HG02678 (cell line): ENCODE measurements around the gene CYP21A2.

Source experiments
- ATAC-seq: cut with Tn5 transposase; IDR thresholded peaks from one replicate; pipeline ENCODE4 v1.9.1; 2021; ENCODE audit warnings: mild to moderate bottlenecking, moderate library complexity; ENCODE audit not compliant: unreplicated experiment

The CYP21A2 gene

DNA sequence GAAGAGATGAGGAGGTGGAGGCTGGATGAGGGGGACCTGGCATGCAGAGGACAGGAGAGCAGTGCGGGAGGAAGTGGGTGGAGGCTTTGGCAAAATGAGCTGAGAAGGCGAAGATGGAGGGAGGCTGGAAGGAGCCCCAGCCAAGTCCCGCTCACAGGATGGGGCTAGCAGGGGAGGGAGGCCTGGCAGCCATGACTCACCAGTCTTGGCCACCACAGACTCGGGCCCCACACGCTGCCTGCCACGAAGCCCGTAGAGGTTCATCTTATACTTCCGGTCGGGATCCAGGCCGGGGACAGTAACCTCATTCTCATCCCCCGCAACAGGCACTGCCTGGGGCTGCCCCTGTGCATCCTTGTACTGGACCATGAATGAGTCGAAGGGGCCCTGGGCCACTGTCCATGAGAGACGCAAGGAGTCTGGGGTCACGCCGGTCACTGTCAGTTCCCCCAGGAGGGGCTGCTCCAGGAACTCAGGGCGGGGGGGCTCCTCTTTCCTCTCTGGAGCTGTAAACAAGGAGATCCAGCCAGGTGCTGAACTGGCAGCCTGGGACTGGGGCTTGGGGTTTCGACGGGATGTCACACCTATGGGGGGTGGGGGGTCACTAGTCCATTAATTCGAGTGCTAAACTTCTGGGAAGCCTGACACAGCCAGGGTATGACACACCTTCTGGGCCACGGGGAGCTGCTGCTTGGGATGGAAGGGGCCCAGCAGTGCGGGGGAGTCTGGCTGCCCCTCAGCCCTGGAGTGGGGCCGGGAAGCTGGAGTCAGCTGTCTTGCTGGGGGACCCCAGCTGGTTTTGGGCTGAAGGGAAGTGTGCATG is 43.2 kb downstream of the CYP21A2 start:
- ATAC-seq, result no peak

DNA sequence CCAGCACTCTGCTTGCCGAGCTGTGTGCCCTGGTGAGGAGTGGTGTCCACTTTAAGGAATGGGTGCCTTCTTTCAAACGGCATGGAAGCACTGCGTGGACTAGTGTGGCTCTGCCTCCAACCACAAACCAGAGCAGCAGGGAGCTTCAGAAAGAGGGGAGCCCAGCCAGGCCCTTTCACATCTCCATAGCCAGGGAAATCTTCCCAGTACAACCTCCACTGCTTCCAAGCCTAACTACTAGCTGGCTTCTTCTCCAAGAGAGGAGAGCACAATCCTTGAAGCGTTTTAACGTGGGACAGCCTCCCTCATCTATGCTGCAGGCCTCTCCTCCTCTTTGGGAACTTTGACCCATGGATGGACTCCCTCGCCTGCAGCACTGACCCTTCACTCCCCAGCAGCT is 44.3 kb downstream of the CYP21A2 start:
- no peak for ATAC-seq

DNA sequence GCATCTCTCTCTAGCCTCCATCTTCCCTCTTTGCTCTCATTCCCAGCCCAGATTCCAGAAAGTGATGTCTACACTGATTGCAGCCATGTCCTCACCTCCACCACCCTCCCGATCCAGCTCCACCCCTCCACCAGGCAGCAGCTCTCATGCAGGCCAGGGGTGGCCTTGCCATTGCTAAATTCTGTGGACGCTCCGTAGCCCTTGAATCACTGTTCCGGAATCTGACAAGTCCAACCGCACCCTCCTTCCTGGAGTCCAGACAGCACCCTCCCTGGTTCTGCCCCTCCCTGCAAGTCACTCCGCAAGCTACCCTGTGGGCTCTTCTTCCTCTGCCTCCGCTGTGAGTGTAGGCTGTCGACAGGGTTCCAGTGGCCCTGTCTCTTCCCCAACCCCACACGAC is 44.7 kb downstream of the CYP21A2 start:
- ATAC-seq, result no peak

DNA sequence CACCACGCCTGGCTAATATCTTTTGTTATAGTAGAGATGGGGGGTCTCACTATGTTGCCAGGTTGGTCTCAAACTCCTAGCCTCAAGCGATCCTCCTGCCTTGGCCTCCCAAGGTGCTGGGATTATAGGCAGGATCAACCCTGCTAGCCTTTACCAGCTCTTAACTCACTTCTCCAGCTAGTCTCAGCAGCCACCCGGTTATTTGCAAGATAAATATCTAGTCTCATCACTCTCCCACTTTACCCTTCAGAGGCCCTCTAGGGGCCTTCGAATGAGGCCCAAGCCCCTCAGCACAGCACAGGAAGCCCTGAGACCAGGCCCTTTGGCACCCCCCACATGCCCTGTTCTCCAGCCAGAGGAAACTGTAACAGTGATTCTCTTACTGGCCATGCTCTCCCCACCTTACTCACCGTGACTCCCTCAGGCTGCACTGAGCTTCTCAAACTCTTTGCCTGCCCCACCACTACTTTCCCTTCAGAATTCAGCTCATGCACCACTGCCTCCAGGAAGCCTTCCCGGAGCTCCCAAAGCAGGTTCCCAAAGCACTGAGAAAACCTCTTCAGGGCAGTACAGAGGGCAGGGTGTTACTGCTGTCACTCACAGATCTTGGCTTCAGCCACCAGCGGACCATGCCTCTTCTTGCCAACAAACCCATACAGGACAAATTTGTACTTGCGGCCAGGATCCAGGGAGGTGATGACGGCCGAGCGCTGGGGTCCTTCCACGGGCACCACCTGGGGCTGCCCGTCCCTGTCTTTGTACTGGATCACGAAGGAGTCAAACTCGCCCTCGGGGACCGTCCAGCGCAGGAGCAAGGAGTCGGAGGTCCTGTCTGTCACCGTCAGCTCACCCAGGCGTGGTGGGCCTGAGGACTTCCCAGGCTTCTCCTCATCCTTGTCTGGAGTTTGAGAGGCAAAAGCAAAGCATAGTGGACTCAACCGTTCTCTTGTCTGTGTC is 45.9 kb downstream of the CYP21A2 start:
- ATAC-seq, result no peak

DNA sequence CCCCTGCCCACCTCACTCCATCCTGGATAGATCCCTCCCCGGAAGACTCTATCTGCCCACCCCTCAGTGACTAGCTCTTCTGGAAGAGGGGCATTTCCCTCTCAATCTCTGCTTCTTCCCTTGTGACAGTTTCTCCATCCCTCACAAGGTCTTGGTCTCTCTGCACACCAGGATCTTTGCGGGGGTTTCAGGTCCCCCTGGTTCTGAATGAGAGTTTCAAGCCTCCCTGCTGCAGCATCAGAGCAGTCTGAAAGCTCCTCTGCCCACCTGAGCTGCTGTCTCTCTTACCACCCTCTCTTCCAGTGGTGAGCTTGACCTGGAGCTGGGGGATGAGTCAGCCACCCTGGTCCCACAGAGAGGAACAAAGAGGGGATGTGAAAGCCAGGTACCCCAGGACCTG is 46.6 kb downstream of the CYP21A2 start:
- ATAC-seq, result no peak

DNA sequence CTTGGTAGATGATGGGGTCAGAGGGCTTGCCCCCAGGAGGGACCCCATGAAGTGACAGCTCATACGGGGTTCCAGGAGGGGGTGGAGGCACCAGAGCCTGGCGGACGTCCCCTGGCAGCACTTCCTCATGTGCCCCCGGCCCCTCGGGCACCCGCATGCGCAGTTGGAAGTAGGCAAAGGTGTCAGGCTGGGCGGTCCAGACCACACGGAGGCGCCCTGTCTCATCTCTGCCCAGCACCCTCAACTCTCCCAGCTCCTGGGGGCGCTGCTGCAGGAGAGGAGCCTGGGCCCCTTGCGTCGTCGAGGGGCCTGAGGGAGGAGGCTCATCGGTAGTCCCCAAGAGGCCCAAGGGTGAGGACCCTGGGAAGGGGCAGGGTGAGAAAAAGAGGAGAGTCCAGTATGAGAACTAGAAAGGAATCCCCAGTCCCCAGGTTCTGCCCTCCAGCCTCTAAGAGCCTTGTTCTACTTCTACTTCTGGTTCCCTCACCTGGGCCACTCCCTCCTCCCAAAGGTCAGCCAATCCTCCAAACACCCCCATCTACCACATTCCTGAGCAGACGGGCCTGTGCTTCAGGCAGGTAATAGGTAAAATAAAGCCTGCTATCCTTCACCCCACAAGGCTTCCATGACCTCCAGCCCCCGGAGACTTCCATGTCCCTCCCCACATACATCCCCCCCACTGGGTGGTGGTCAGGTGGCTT is 47.7 kb downstream of the CYP21A2 start:
- no peak for ATAC-seq

DNA sequence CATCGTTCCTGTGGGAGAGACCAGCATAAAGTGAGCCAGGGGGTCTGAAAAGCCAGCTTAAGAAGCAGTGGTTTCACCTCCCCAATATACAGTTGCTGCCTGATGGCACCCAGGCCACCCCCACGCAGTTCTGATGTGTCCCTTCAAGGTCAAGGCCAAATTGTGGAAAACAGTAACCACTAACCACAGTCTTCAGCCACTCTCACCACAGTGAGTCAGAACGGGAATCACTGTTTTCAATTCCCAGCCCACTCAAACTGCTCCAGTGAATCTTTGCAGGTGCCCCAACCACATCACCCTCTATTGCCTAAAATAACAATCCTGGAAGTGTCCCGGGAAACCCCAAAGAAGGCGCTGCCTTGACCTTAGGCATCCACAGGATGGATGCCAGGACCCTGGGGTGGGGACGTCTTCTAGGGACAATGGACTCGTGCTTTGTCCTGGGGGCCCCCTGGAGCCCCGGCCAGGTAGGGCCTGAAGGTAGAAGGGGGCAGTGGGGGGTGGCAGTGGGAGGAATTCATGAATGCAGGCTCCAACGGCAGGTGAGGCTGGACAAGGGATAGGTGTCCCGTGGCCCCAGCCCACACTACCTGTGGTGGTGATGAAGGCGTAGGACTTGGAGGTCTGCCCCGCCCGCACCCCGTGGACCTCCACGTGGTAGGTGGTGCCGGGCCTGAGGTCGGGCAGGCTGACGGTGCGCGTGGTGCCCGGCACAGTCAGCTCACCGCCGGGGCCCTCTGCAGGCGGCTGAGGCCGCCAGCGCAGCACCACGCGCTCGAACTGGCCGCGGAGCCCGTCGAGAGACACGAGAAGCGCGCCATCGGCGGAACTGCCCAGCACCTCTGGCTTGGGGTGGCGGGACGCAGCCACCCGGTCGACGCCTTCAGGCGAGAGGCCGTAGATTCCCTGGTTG is 48.7 kb downstream of the CYP21A2 start:
- ATAC-seq, result no peak

DNA sequence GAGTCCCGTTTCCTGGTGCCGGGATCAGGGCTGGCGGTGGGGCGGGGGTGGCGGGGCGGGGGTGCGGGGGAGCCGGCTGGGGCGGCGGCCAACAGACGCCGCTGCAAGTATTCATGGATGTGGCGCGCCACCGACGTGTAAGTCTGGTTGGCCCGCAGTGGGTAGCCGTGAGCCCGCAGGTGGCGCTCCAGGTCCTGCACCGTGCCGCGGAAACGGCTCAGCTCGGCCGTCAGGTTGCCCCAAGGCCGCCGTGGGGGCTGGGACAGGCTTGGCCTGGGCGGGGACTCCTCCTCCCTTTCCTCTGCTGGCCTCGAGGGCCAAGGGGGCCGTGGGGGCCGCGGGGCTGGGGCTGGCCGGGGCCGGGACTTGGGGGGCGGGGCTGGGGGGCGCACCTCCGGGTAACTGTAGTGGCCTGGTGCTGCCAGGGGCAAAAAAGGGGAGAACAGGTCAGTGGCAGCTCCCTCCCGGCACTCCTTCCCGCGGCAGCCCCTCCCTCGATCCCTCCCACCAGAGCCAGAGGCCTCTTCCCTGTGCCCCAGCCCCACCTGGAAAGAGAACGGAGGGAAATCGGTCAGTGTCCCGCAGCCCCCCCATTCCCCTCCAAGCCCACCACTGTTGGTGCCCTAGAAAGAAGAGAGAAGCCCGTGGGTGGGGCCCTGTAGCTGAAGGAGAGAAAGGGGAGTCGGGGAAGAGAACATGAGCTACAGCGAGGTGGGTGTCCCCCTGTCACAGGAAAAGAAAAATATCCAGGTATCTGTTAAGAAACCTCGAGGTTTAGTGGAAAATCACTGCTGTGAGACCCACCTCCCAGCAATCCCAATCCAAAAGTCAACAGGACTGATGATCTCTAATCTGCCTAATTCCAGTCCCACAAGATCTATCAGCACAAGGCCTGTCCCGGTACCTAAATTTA is 49.6 kb downstream of the CYP21A2 start:
- ATAC-seq, result no peak

DNA sequence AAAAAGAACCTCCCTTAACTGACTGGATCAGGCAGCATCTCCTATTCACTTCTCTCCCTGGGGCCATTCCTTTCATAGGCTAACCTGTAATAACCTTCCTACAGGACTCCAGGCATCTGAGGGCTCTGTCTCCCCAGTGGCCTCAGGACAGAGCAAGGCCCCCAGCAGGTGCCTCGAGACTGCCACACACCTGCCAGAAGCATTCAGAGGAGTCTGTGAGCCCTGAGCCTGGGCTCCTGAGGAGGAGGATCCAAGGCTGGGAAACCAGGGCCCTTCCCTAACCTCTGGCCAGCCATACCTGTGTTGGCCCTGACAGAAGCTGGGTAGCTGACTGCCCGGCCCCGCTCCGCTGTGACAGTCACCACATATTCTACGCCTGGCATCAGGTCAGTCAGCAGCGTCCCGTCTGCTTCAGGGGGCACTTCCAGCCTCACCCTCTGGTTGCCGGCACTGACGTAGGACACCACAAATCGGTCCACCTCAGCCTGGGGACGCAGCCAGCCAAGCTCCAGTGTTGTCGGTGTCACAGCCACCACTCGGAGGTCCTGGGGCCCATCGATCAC is 50.4 kb downstream of the CYP21A2 start:
- ATAC-seq, result no peak

DNA sequence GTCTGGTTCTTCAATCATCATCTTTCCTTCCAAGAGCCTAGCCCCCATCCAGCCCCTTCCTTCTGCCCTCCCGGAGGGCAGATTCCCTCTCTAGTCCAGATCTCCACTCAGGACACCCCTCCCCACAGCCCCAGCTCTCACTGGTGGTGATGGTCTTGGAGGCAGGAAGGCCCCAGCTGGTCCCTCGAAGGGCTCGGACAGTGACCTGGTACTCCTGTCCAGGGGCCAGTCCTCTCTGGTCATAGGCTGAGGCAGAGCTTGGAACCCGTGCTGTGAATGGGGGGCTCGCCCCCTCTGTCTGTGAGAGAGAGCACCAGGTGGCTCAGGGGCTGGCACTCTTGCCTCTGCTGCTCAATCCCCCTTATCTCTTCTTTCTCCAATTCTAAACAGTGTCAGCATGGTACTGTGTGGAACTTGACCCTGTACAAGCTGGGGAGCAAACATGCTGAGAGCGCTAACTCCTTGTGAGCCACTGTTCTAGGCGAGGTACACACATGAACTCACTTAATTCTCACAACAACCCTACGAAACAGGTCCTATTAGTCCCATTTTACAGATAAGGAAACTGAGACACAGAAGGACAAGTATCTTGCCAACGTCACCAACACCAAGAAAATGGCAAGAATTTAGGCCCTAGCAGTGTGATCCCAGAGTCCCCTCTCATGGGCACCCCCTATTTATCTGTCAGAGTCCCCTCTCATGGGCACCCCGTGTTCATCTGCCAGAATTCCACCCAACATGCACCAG is 51.0 kb downstream of the CYP21A2 start:
- no peak for ATAC-seq
